HTERT RPE-1 (cell line): ENCODE measurements around the gene SLC16A2.
"Not testable (repeated sequence)": the region's sequence is repeated elsewhere in the genome, so short reads cannot be mapped to it uniquely, and the experiment has no call there.

ENCODE experiments used
- in situ Hi-C: fragments of 300-500 bp; cut with MboI; formaldehyde crosslinking; loops from 4 replicates; pipeline ENCODE4 v1.14.3; 2020; ENCODE audit warnings: low sequenced_read_pairs

SLC16A2 gene

DNA sequence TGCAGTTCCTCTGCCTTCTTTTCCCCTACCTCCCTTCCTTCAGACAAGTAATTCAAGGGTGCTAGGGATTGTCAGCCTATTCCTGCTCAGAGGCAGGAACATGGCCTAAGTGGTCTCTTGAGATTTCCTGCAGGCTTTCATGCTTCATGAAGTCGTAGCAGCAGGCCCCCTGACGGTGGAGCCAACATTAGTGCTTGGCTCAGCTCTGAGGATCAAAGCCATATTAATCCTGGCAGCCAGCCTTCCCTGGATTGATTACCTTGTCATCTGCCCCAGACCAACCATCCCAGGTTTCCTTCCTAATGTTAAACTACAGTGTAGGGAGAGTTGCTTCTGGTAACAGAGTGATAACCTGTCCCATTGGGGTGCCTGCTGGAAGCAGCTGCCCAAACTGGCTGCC is 84.1 kb downstream of the SLC16A2 start:
- in situ Hi-C loops, result no loop called here

- in situ Hi-C loops, result no loop called here
Measured at GRCh38 chrX:74506317-74507115, 85.2 kb downstream of the SLC16A2 start.

- in situ Hi-C loops, result no loop called here
Measured at GRCh38 chrX:74507191-74507590, 85.9 kb downstream of the SLC16A2 start.

- in situ Hi-C loops, result no loop called here
Measured at GRCh38 chrX:74509989-74510388, 88.7 kb downstream of the SLC16A2 start.

GRCh38 chrX:74510401-74510800 is 89.1 kb downstream of the SLC16A2 start:
- in situ Hi-C loops, result no loop called here

DNA sequence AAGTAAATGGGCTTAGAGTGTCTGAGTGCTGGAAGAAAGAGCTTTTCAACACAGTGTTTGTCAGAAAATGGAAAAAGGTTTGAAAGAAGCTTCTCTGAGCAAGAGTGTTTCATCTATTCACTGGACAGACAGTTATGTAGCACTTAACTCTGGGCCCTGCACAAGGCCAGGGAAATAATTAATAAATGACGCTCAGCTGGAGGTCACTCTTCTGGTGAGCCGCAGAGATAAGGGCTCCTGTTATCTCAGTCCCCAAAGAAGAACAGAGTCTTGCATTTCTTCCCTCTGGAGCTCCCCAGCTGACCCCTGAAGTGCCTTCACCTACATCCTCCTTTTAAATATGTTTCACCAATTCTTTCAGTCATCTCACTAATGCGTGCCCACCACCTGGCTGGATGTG is 90.4 kb downstream of the SLC16A2 start:
- in situ Hi-C loops, result no loop called here

DNA sequence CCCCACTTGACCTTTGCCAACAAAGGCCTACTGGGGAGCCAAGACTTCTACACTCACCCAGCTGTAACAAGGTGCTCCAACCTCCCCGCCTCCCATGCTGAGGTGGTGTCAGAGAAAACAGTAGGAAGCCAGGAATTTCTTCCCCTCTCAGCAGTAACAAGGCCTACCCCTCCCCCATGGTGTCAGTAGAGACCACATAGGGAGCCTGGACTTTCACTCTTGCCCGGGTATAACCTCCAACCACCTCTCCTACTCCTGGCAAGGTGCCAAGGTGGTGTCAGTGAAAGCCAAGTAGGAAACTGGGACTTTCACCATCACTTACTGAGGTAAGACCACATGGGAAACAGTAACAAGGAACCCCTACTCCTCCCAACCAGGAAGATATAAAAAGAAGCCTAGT is 93.1 kb downstream of the SLC16A2 start:
- in situ Hi-C loops, result no loop called here

- in situ Hi-C loops, result no loop called here
Measured at GRCh38 chrX:74515356-74515755, 94.1 kb downstream of the SLC16A2 start.

GRCh38 chrX:74516013-74516412 is 94.7 kb downstream of the SLC16A2 start:
- in situ Hi-C loops, result not testable (repeated sequence)

- in situ Hi-C loops, result no loop called here
Measured at GRCh38 chrX:74519870-74520269, 98.6 kb downstream of the SLC16A2 start.

DNA sequence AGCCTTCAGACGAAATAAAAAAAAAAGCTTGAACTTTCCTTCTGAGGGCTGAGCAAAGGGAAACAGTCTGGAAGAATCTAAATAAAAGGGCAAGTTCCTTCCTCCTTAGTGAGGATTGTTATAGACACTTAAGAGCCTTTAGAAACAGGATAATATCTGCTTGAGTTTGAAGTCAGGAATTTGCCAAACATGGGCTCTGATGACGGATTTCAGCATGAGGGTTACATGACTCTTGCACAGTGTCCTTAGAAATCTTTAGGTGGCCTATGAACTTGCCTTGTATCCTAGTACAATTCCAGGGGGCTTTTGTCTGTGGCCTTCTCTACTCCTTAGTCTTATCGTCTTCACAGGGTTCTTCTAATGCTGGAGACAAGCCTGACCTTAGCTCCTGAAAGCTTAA is 99.0 kb downstream of the SLC16A2 start:
- in situ Hi-C loops, result no loop called here

DNA sequence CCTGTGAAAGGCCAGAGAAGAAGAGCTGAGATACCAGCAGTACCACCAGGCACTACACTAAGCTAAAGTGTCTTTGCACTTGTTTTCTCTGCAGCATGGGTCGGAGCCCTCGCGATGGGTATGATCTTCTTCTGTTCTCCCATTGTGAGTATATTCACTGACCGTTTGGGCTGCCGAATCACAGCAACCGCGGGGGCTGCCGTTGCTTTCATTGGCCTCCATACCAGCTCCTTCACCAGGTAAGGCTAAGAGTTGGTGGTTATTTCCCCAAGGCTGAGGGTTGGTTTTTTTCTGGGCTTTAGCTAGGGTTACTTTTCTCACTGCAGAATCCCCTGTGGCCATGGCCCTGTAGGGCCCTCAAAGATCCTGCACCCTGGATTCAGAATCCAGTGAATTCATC is 99.6 kb downstream of the SLC16A2 start:
- in situ Hi-C loops, result no loop called here

DNA sequence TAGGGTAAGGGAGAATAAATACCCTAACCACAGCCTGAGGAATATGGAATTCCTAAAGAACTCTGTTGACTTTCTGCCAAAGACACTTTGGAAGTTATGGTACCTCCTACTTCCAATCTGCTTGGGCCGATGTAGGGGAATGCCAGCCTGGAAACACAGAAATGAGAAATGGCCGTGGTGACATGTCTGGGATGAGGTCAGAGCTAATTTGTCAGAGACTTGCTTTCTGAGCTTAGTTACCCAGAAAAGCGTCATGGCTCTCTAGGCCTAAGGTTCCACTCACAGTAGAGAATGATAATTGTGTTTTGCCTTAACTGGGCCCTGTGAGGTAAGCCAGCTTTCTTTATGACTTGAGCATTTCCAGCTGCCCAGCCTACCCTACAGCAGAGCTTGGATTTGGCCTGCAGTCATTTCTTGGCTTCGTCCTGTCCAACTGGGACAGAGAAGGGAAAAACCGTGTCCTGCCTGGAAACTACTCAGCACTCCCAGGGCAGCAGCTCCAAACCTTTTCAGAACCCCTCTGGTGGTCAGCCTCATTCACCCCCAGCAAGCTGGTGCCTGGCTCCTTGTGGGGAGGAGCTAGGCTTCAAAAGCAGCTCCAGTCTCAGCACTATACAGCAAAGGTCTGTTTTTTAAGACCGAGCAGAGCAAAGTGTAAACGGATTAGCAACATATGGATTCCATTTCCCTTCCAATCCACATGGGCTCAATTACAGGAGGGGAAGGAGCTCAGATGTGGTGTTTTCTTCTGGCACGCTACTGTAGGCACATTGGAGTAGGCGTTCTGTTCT is 100.9 kb downstream of the SLC16A2 start:
- in situ Hi-C loops, result no loop called here

DNA sequence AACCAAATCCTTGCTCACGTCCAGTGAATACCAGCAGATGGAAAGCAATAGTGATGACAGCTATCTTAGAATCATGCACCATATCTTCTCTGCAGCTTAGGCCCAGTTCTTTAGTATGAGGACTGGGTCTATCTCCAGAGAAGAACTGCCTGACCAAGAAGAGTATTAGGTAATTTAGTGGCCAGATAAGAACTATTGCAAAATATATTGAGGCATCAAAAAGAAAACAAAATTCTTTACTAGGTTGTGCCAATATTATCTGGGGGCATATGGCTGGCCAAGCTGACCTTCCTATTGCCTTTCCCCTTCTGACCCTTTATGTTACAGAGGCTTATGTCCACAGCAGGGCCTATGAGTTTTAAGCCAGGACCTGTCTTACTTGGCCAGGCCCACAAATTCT is 101.9 kb downstream of the SLC16A2 start:
- in situ Hi-C loops, result no loop called here

GRCh38 chrX:74523870-74524735 is 102.8 kb downstream of the SLC16A2 start:
- in situ Hi-C loops, result no loop called here

DNA sequence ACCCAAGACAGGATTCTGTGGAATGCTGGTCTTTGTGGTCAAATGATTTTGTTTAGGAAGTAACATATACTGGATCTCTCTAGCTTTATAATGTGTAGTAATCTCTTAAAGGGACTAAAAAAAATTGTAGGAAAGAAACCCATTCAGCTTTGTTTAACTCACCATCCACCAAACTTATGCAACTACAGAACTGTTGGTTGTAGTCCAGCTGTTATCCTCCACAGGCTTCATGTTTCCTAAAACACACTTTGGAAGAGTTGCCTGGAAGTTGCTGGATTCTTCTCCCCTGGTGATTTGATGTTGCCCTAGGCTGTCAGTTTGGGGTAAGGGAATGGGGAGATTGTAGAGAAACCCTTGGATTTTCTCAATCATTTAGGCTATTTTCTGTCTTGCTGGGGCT is 103.8 kb downstream of the SLC16A2 start:
- in situ Hi-C loops, result no loop called here

DNA sequence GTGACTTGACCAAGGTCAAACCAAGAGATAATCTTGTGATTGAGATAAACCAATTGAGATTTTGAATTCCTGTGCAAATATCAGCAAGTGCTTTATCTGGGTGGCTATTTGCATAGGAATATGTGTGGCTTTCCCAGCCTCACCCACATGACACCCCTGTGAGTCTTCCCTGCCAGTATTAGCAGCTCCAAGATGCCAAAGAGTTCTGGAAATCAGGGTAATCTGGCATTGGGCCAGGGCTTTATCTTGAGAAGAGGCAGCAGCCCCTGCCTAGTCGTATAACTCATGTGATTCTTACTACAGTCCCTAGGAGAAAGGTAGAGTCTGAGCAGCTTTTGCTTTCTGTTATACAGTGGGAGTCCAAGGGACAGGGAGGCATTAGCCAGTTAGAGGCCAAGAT is 105.5 kb downstream of the SLC16A2 start:
- in situ Hi-C loops, result no loop called here

- in situ Hi-C loops, result no loop called here
Measured at GRCh38 chrX:74527350-74527749, 106.1 kb downstream of the SLC16A2 start.

DNA sequence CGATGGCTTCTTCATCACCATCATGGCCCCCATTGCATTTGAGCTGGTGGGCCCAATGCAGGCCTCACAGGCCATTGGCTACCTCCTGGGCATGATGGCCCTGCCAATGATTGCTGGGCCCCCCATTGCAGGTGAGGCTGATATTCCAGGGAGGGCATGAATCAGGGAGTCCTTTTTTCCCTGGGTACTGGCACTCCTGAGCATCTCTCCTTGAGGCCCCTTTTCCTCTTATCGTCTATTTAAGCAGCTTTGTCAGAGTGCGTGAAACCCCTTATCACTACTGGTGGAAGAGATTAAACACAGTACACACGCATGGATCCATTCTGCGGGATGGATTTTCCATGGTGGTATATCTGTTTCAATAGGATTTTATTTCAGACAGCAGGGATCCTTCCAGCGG is 108.0 kb downstream of the SLC16A2 start:
- in situ Hi-C loops, result no loop called here

DNA sequence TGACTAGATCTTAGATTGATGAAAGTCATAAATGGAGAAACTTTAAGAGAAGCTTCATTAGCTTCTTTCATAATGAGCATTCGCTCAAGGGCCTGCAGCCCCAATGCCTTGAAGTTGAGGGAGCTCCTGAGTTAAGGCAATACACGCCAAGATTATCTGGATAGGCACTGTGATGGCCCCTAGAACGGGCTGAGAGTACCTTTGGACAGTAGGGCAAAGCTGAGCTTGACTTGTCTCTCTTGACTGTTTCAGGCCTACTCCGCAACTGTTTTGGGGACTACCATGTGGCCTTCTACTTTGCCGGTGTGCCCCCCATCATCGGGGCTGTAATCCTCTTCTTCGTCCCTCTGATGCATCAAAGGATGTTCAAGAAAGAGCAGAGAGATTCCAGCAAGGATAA is 109.8 kb downstream of the SLC16A2 start:
- in situ Hi-C loops, result no loop called here

GRCh38 chrX:74534569-74535038 is 113.3 kb downstream of the SLC16A2 start:
- in situ Hi-C loops, result no loop called here
